ENCODE data around the gene APBA2.

Gene APBA2

DNA sequence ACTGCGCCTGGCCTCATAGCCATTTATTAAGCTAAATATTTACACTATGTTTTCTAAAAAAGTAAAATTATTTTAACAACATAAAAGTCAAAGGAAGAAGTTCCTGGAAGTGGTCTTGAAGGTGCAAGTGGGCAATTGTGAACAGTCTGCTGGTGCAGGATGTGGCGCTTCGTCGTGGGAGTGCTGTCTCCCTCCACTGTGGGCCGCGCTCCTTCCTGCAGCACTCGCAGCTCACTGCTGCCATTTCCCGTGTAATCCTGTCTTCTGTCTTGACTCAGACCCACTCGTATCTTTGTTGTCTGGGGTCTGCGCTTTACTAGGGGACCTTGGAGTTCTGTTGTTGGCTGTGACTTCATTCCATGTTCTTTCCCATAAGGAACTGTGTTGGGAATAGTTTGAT, 56.3 kb downstream of the APBA2 start:
- peak; percentile 44 to 46 for DNase-seq

DNA sequence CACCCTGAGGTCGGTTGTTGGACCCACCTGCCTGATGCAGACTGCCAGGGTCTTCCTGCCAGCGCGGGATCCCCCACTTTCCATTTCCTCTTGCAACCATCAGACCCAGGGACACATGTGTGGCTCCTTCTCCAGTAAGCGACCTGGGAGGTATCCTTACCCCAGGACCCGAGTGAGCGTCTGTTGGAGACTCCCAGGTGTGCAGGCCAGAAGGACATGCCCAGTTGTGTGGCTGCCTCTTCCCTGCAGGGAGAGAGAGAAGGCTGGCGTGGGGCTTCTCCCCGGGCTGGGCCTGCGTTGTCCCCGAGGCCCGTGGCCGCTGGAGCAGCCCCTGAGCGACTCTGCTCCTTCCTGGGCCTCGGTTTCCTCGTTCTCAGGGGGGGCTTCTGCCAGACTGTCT, 56.8 kb downstream of the APBA2 start:
- DNase-seq, result no peak

DNA sequence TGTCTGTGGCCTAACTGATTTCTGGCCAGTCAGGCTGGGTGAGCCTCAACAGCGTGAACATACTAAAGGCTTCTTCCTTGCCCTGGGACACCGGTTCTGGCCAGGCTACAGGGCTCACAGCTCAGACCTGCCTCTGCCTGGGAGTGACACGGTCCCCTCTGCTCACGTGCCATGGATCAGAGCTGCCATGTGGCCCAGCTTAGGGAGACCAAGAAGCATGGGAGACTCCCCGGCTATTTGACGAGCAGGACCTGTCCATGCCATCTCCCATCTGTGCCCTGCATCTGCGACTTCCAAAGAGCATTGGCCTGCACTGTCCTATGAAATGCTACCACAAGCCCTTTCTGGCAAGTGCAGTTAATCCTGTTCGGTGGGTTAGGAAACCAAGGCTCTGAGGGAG, 57.4 kb downstream of the APBA2 start:
- no peak for DNase-seq

DNA sequence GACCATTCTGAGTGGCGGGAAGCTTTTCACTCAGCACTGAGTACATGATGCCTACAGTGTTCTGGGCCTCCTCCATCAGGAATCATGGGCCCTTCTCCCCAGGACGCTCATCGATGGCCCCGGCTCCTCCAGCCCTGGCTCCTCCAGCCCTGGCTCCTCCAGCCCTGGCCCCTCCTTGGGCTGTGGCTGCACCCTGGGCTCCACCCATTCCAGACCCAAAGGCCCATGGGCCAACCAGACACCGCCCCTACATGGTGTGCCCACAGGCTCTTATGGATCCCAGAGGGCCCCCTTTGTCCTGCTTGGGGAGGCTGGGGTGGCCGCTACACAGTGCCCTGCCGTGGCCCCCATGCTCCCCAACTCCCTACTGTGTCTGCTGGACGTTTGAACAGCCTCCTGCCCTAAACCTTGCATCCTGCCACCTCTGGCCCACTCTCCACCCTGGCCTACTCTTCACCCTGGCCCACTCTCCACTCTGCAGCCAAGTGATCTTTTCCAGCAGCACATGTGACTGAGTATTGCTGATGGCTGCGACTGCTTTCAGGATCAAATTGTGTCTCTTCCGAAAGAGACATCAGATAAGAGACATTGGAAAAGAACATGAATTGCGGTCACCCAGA, 57.9 kb downstream of the APBA2 start:
- no peak for DNase-seq

DNA sequence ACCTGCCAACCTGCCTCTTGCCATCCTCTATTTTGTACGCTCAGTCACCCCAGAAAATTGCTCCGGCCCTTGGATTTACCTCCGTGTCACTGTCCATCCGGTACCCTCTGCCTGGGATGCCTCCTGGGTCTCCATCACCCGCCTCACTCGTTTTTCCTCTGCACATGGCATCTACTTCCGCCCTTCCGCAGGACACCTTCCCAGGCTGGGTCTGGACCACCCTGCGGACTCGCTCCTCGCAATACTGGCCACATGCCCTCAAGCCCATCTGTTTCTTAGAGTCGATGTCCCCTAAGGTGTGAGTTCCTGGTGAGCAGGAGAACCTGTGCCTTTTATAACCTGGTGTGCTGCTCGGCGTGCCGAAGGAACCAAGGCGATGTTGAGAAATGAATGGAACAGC, 58.5 kb downstream of the APBA2 start:
- no peak for DNase-seq

DNA sequence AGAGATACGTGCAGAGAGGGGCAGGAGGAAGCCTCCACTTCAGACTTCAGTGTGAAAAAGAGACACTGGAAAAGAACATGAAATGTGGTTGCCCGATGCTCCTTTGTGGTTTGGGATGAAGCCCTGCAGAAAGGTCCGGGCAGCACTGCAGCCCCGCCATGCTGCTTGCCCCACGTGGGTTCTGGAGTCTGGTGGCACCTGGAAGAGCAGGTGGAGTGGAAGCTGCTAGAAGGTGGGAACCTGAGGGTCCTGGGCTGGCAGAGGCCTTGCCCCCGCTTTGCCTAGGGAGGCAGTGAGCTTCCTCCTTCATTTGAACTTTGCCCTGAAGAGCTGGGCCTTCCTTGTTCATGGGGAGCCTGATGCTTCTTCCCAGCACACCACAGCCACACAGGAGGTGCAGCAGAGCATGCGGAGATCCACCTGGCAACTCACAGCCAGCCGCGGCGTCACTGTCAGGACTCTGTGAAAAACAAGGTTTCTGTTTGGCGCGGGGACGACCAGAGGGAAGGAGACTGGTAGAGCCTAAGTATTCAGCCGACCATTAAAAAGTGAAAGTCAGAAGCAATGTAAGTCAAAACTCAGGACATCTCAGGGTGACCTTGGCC, 59.0 kb downstream of the APBA2 start:
- DNase-seq, result no peak

DNA sequence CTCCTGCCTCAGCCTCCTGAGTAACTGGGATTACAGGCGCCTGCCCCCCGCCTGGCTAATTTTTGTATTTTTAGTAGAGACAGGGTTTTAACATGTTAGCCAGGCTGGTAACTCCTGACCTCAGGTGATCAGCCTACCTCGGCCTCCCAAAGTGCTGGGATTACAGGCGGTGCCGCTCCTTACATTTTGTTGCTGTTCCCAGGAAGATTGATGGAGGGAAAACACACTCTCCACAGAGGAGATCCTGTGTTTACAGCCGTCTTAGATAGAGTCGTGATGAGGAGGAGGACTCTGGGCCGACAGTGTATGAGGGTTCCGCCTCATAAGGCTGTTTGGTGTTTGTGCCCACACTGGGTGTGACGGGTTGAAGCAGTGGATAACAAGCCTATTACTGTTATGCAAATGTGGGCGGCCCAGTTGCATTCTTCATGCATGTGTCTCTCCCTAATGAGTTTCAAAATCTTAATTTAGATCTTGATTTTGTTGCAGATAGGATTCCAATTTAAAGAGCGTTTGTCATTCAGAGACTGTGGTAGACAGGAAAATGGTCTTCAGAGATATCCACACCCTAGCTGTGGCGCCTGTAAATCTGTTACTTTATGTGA, 60.0 kb downstream of the APBA2 start:
- no peak for DNase-seq

DNA sequence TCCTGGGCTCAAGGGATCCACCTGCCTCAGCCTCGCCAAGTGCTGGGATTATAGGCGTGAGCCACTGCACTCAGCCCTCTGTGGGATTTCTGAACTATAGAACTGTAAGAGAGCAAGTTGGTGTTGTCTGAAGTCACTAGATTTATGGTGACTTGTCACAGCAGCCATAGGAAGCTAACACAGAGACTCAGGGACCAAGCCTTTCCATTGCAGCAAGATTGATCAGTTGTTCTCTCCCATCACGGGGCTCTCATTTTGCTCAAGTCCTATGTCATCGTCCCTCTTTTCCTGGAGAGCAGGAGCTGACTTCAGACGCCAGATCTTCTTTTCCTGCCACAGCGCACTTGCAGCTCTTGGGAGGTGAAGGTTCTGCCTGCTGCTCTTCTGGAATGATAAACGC, 61.0 kb downstream of the APBA2 start:
- no peak for DNase-seq

DNA sequence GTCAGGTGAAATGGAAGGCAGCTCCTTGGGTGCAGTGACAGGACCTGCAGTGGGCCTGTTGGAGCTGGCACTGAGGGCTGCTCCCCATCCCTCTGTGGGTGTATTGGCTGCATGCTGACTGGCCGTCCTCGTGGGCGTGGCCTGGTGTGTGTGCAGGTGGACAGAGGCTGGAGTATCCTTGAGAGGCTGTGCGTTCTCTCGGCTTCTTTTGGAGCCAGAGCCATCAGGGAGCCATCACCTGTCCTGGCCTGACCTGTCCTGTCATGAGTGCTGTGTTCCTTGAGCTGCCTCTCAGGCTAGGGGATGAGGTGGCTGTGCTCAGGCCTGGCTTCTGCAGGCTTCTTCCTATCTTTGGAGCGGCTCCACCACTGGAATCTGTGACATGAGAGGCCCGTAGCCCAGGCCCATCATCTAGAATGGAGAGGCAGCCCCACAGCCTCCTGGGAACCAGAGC, 61.5 kb downstream of the APBA2 start:
- no peak for DNase-seq

DNA sequence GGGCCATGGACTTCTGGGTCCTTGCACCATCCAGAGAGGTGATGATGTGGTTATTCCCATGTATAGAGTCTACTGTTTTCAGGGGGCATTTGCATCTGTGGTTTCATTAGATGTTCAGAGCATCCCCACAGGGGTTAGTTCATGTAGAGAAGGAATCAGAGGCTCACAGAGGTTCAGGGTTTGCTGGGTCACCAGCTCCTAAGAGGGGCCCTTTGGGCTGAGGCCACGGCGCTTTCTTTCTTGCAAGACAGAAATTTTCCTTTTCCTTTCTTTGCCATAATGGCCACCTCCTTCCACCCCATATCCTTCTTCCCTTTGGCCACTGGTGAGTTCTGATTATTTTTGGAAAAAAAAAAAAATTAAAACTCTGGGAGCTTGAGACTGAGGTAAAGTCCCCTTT, 62.3 kb downstream of the APBA2 start:
- no peak for DNase-seq

DNA sequence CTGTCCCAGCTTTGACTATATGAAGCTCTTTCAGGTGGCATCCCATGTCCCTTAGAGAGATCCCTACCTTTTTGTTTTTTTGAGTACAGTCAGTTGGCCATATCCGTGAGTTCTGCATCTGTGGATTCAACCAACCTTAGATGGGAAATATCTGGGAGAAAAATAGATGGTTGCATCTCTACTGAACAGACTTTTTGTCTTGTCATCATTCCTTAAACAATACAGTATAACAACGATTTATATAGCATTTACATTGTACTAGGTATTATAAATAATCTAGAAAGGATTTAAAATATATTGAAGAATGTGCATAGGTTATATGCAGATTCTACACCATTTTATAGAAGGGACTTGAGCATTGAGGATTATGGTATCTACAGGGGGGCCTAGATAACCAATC, 65.1 kb downstream of the APBA2 start:
- no peak for DNase-seq

DNA sequence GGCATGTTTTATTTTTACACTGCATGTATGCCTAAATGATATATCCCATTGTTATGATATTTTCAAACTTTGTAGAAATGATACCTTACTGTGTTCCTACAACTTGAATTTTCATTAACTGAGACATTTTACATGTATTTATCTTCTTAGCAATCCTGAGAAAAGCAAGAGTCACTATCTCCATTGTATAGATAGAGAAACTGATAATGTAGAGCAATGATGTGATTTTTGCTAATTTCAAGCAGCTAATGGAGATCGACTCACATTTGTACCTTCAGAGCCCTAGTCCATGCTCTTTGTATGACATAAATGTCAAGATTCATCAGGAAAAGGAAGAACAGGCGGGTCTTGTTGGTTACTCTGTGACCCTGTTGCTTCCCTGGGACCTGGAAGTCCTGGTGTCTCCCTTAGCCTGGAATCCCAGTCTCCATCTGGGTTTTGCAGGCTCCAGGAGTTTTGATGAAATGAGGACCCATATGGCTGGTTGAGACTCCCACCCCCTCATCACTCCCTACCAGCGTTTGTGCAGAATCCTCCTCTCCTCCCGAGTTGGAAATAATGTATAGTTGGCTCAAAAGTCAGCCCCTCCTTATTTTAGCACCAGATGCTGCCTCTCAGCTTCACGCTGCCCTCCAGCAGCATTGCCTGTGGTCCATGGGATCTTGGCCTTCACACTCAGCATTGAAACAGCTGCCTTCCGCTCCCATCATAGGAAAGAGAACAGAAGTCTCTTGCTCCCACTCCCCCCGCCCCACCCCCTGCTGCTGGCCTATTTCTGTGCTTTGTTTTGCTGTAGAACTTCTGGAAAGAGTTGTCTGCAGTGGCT, 67.1 kb downstream of the APBA2 start:
- no peak for DNase-seq

DNA sequence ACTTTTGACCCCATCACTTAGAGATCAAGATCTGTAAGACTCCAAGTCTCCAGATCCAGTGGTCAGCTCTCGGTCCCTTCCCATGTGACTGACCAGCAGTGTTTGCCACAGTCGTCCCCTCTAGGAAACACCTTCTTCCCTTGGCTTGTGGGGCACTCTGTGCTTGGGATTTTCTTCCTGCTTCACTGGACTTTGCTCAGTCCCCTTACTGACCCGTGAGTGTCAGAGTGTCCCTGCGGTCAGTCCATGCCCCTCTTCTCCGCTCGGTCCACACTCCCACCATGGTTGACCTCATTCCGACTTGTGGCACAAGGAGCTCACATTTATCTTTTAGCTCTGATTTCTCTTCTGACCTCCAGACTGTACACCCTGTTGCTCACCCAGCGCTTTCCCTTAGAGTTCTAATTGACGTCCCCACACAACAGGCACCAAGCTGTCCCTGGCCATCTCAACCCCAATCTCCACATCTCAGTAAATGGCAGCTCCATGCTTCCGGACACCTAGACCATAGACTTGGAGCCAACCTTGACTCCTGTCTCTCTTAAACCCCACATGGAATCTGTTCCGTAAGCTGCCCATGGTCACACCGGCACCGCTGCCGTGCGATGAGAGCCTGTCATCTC, 67.9 kb downstream of the APBA2 start:
- DNase-seq, result no peak

DNA sequence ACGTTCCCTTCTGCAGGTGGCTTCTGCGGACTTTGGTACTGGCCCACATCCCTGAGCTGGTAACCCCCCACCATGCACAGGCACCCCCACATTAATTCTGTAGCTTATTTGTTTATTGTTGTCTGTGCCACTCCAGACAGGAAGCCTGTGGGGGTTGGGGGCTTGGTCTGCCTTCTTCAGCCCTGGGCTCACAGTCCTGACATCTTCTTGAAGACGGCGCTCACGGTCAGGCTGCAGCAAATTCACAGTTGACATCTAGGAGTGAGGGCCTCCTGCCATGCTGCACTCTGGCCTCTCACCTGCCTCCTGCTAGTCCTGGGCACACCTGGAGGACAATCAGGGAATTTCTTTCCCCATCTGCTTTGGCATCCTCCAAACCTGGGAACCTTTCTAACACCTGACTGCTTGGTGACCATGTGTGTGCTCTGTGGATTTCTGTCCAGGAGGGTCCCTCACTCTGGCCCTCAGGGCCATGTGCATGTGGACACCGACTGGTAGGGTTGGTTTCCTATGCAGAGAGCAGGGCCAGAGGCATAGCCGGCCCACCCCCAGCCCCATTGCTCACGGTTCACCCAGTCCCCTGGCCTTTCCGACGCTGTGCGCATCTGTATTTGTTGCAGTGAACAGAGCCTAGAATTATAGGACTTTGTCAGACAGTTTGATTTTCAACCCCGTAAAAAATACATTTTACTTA, 68.8 kb downstream of the APBA2 start:
- no peak for DNase-seq

DNA sequence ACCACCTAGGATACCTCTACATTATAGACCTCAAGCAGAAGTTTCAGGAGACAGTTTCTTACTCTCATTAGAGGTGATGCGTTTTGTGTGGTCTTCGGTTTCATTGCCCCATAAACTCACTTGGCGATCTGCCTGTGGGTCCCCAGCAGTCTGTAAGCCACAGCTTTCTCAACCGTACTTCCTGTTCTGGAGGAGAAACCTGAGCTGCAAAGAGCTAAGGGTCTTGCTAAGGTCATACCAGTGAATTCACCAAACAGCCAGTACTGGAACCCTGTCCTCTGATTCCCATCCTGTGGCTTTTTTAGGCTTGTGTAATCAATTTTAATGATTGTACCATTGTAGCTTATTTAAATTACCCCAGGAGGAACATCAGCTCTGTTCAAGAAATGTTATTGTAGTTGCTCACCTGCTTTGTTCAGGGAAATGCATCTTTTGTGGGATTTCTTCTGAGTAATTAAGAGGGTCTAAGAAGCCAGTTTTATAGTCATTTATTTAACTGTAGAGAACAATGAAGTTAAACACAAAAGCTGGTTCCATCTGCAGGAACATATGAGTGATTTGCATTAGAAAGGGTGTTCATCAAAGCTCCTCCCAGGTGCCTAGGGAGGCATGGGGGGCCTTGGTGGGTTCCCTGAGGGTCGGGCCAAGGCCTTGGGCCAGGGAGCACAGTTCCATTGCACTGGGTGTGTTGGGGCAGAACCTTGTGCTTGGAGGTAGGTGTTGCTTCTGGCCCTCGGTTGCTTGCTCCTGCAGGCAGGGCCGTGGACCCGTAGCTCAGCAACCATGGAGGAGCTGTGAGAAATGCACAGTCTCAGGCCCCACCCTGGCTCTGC, 69.6 kb downstream of the APBA2 start:
- DNase-seq, result peak; percentile 96 to 97

DNA sequence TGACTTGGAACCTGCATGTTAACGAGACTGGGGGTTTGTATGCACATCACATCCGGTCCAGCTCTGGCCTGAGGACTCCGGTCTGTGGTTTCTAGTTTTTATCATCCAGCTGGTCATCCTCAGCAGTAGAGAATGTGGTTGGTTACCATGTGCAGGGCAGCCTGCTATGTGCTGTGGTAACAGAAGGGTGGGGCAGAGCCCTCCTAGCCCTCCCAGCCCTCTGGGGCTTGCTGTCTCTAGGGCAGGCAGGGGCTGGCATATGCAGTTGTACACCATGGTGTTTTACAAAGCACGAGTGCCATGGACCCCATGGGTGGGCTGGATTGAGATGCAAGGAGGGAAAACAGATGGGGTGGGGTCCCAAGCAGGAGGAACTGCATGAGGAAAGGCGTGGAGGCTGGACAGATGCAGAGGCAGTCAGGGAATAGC, 70.2 kb downstream of the APBA2 start:
- no peak for DNase-seq

DNA sequence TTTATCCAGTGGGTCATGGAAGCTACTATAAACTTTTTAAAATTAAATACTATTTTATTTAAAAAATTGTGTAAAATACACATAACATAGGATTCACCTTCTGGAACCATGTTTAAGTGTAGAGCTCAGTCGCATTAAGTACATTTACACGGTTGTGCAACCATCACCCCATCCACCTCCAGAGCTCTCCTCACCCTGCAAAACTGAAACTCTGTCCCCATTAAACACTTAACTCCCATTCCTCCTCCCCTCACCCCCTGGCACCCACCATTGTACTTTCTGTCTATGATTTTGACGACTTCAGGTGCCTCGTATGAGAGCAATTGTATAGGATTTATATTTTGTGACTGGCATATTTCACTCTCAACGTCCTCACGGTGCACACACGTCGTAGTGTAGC, 70.7 kb downstream of the APBA2 start:
- DNase-seq, result no peak

DNA sequence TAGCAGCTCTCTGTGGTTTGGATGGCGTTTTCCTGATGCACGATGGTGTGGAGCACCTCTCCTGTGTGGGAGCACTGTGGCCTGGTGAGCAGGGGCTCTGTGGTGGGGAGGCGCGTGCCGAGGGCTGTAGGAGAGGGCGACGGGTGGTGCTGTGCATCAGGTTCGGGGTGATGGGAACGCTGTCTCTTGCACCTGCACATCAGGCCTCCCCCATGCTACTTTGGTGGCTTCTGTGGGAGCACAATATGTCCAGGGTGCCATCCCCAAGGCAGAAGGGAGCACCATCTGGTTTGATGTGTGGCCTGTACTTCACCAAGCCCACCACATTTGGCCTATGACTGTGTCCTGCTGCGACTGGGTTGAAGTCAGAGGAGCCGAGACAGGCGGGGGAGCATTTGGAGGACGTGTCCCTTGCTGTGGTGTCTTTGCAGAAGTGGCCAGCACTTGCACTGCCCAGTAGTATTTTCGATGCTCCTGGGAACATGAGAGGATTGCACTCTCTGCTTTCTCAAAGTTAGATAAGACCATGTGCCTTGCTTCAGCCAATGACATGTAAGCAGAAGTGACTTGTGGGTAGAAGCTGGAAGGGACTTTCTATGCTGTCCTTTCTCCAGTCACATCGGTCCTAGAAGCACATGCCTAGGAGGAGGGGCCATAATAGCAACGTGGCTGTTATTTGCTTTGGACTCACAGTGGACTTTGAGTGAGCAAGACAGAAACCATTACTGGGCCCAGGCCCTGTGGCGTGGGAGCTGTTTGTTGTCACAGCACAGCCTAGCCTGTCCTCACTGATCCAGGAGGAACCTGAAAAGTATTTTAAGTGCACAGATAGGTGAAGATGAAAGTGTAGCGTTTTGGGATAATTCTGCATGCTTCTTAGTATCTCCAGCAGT, 72.1 kb downstream of the APBA2 start:
- DNase-seq, result no peak

DNA sequence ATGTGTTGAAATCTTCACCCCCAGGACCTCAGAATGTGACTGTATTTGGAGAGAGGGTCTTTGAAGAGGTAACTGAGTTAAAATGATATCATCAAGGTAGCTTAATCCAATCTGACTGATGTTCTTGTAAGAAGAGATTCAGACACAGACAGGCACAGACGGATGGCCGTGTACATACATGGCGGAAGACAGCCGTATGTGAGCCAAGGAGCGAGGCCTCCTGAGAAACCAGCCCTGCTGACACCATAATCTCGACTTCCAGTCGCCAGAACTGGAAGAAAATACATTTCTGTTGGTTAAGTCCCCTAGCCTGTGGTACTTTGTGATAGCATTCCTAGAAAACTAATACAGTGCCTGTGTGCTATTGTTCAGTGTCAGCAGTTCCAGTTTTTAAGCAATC, 73.6 kb downstream of the APBA2 start:
- no peak for DNase-seq

DNA sequence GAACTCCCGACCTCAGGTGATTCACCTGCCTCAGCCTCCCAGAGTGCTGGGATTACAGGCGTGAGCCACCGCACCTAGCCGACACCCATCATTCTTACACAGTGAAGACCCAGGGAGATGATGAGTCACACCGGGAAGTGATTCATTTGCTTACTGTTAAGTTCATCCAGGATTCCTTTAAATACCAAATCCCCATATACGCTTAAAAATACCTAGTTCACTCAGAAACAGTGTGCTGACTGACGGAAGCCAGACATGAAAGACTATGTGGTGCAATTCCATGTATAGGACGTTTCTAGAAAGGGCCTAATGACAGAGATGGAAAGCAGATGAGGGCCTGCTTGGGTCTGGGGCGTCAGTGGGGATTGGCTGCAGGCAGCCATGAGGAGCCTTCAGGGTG, 75.2 kb downstream of the APBA2 start:
- DNase-seq, result no peak

DNA sequence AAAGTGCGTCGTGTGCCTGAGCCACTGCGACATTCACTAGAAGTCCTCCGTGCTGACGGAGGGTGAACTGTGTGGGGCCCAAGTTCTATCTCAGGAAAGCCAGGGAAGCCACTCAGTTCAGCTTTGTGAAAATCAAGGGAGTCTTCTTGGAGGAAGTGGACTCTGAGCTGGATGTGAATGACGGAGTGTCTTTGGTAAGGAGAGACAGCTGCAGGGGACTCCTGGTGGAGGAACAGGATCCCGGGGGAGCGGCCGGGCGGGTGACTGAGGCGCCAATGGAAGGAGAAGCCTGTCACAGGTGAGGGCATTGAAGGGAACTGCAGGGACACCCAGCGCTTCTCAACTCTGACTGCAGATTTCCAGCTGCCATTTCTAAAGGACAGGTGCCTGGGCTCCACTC, 75.6 kb downstream of the APBA2 start:
- DNase-seq, result no peak

All from Kasumi-1 (cell line).